Skin epidermis (tissue), 12 donors: Measurements from ENCODE around the gene PRPF8.
A peak's percentile ranks its signal among the peaks of the same experiment; 100 is the strongest.

Source experiments
- H3K27ac ChIP-seq, 21 experiments: fragments of 200-600 bp; sonication (generic) in 11 of 21; one replicate each; pipeline ENCODE4 v1.5.0; 2020; ENCODE audit warnings: mild to moderate bottlenecking in 3 of 21, inconsistent platforms in 2 of 21, moderate library complexity in 2 of 21
- H3K4me3 ChIP-seq, 7 experiments: fragments of 200-600 bp; sonication (generic) in 2 of 7; one replicate each; pipeline ENCODE4 v1.5.0; 2020; ENCODE audit warnings: inconsistent platforms in 2 of 7, mild to moderate bottlenecking in 2 of 7, moderate library complexity in 1 of 7

Gene PRPF8

DNA sequence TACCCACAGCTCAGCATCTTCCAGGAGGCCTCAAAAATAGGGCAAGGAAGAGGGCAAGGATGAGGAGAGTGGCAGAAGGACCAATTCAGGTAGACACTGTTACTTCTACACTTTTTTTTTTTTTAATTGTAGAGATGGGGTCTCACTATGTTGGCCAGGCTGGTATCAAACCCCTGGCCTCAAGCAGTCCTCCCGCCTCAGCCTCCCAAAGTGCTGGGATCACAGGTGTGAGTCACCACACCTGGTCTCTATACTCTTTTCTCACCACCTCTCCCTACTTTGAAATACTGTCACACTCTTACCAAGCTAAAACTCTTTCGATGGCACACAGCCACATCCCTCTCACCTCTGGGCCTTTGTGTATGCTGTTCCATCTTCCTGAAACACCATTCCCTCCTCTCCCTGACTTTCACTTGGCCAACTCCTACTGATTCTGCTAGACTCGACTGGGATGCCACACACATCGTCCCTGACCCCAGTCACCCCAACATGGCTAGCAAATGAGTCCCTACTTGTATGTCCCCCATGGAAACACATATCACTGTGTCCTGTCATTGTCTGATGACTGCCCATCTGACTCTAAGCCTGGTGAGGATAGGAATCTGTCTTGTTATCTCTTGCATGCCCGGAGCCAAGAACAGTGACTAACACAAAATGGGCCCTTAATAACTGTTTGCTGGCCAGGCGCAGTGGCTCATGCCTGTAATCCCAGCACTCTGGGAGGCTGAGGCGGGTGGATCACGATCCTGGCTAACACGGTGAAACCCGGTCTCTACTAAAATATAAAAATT, 48.8 kb downstream of the PRPF8 start:
- Histone ChIP-seq H3K4me3 (no peak overlapping the region), H3K27ac (no peak overlapping the region)

DNA sequence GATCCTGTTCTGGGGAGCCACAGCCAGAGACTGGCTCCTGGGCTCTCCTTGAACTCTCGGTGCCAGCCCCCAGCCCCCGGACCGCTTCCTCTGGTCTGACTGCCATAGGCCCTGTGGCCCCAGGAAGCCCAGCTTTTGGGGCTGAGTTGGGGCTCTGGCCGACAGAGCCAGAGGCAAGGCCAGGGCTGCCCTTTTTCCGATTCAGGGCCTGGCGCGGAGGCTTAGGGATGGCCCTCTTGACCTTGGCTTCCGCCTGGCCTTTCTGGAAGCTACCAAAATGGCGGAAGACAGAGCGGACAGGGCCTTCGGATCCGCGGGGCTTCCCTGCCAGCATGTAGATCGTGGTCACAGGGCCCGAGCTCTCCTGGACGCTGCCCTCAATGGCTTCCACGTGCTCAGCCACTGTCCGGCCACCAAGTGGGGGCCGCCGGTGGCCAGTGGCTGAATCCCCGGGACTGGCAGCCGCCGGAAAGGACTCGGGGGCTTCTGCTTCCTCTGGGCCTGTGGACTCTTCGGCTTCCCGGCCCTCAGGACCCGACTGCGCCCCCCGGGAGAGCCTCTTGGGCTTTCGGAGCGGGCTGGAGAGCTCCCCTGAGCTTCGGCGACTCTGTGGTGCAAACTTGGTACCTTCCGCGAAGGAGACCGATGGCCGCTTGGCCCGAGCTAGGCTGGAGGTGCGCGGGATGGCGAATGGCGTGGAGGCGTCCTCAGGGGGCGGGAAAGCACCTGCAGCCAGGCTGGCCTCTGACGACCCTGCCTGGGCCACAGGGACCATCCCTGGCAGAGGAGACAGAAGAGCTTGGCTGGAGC, 49.6 kb downstream of the PRPF8 start:
- H3K27ac ChIP-seq, result no peak overlapping the region
- no peak overlapping the region for H3K4me3 ChIP-seq

GRCh38 chr17:1630662-1631061, 54.0 kb downstream of the PRPF8 start:
- Histone ChIP-seq H3K27ac (no peak overlapping the region), H3K4me3 (no peak overlapping the region)

- H3K27ac ChIP-seq, result peak overlapping the region; percentile 37 to 97 (median 87)
- peak overlapping the region; percentile 54 to 73 (median 59) for H3K4me3 ChIP-seq
Measured at GRCh38 chr17:1629504-1630310, 55.0 kb downstream of the PRPF8 start.

GRCh38 chr17:1628856-1629503, 55.7 kb downstream of the PRPF8 start:
- Histone ChIP-seq H3K4me3 (peak overlapping the region; percentile 54 to 73 (median 59)), H3K27ac (peak overlapping the region; percentile 37 to 97 (median 87))

GRCh38 chr17:1627982-1628855, 56.4 kb downstream of the PRPF8 start, which contains the start of gene SLC43A2:
SLC43A2 (minus strand) TSS chr17:1628834; CDS start chr17:1627874, 960 bp downstream.
- H3K4me3 ChIP-seq, result peak within 1 kb of the TSS; percentile 54 to 73 (median 59)

DNA sequence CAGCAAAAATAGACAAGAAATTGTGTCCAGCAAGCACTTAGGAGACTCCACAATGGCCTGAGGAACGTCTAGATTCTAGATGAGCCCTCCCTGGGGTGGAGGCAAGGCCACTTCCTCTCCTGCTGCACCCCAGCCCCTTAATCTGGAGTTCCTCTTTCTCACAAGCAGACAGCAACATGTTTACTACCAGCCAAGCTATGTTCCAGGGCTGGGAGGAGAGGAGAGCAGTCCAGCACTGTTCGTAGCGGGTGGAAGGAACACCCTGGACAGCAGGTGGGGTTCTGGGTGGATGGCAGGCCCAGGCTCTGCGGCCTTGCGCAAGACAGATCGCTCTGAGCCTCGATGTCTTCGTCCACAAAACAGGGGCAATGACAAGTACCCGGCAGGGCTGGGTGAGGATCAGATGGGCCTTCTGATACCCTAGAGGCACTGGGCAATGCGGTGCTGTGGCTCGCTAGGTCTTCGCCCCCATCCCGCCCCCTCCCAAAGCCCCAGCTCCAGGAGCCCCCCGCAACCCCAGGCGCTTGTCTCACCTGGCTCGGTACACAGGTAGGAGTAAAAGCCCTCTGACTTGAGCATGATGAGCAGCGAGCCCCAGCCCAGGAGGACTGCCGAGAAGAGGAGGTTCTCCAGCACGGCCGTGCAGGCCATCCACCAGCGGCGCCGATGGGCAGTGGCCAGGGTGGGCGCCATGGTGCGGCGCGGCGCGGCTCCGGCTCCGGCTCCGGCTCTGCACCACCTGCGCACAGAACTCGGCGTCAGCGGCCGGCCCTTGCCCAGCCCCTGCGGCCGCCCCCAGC, 57.3 kb downstream of the PRPF8 start:
- Histone ChIP-seq H3K27ac (peak overlapping the region; percentile 33 to 97 (median 85)), H3K4me3 (peak overlapping the region; percentile 54 to 73 (median 59))

More at GRCh38 chr17:1627982-1628855, 56.4 kb downstream of the PRPF8 start, which contains the start of gene SLC43A2:
- peak within 1 kb of the TSS; percentile 47 to 97 (median 87) for H3K27ac ChIP-seq

- Histone ChIP-seq H3K27ac (peak overlapping the region in 15 of 21 experiments; percentile 1 to 97 (median 84)), H3K4me3 (peak overlapping the region in 1 of 7 experiments; percentile 9)
Measured at GRCh38 chr17:1626333-1626732, 58.3 kb downstream of the PRPF8 start.

- Histone ChIP-seq H3K4me3 (no peak overlapping the region), H3K27ac (no peak overlapping the region)
Measured at GRCh38 chr17:1625581-1625980, 59.1 kb downstream of the PRPF8 start.

DNA sequence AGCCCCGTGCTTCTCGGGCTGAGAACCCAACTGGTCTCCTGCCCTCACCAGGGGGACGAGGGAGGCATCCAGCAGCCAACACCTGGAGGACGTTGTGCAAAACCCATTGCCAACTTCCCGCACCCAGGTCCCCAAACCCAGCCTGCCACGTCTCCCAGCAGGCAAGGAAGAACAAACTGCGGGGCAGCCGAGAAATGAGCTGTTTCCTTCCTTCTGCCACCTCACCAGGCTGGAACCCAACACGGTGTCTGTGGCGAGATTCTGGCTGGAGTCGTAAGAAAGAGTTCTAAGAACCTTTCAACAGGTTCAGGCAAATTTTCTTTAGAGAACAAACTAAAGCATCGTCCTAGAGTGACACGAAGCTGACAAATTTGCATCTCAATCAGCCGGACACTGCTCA, 59.6 kb downstream of the PRPF8 start:
- no peak overlapping the region for H3K4me3 ChIP-seq
- H3K27ac ChIP-seq, result peak overlapping the region in 1 of 21 experiments; percentile 11

- Histone ChIP-seq H3K4me3 (no peak overlapping the region), H3K27ac (peak overlapping the region in 1 of 21 experiments; percentile 11)
Measured at GRCh38 chr17:1624650-1625049, 60.0 kb downstream of the PRPF8 start.

DNA sequence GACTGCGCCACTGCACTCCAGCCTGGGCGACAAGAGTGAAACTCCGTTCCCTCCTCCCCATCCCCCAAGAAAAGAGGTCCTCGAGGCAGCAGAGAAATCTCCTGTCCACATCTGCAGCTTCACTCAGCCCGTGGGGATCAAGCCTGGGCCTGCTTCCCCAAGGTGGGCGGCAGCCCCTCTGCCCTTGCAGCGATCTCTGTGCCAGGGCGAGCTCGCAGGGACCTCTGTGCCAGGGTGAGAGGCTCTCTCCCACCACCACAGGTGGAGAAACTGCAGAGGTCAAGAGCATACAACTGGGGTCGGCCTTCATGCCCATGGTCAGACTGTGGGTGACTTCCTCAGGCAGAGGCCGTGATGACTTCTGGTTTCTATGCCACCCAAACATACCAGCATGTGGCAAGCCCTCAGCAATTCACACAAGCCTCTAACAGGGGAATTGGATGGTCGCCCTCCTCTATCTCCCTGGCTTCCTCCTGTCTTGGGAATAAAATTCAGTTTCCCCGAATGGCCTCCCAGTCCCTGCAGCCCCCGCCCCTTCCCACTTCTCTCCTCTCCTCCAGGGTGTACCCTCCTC, 61.5 kb downstream of the PRPF8 start:
- H3K4me3 ChIP-seq, result no peak overlapping the region
- H3K27ac ChIP-seq, result no peak overlapping the region

- H3K4me3 ChIP-seq, result no peak overlapping the region
- H3K27ac ChIP-seq, result peak overlapping the region in 1 of 21 experiments; percentile 1
Measured at GRCh38 chr17:1621273-1621954, 63.3 kb downstream of the PRPF8 start.

DNA sequence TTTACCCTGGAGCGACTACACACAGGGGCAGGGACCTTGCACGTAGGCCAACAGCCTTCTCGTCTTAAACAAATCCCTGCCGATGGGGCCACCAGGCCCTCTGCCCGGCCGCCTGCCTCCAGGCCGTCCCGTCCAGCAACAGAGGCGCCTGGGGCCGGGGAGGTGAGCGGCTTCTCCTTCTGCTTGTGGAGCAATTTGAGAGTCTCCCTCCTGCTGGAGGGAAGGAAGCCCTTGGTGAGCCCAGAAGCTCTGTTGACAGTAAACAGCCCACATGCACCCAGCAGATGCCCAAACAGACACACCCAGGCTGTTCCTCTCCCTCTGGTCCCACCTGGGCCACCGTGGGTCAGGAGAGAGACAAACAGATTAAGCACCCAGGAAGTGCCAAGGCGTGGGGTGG, 64.2 kb downstream of the PRPF8 start:
- H3K4me3 ChIP-seq, result no peak overlapping the region
- H3K27ac ChIP-seq, result peak overlapping the region in 2 of 21 experiments; percentile 1 to 14

DNA sequence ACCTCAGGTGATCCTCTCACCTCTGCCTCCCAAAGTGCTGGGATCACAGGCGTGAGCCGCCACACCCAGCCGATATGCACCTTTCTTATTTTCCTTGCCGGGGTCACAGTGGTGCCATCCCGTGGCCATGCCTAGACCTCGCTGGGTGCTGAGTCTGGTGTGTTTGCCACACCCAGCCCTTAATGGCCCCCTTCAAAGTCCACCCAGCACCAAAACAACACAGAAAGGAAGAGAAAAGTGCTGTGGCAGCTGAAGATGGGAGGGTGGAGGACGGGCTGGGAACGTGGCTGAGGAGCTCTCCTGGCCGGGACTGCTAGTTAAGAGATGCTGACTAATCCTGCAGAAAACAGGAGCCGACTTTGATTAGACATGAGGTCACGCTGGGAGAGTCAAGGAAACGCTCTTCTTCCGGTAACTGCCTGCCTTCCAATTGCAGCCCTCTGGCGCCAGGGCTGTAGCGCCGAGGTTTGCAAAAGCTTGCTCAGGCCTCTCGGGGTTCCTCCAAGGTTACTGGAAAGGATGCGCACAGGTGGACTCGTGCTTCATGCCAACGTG, 67.0 kb downstream of the PRPF8 start:
- Histone ChIP-seq H3K27ac (peak overlapping the region in 17 of 21 experiments; percentile 8 to 62 (median 40)), H3K4me3 (no peak overlapping the region)

DNA sequence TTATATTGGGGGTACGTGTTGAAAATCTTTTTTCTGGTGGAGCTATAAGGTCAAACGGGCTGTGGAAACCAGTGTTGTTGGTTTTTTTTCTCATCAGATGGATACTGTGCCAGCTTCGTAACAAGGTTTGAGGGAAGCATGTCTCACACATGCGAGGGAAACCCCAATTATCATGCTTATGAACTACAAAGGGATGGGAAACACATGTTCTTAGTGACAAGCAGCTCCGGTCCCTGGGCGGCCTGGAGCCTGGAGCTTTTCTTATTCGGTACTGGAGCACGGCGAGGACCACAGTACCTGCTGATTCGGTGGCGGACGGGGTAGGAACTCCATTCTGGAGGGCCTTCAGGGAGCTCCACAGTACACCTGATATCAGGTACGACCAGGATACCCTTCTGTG, 68.6 kb downstream of the PRPF8 start:
- Histone ChIP-seq H3K4me3 (no peak overlapping the region), H3K27ac (no peak overlapping the region)
